ENCODE data around the gene EPHA6.
"Not testable (repeated sequence)": the region's sequence is repeated elsewhere in the genome, so short reads cannot be mapped to it uniquely, and the experiment has no call there.

The EPHA6 gene

GRCh38 chr3:97197083-97197482 is 382.7 kb downstream of the EPHA6 start:
- no peak for DNase-seq

- no peak for DNase-seq
These were observed 383.4 kb downstream of the EPHA6 start for GRCh38 chr3:97197830-97198229.

GRCh38 chr3:97200387-97200786 is 386.0 kb downstream of the EPHA6 start:
- no peak for DNase-seq

- DNase-seq = no peak
These were observed 387.4 kb downstream of the EPHA6 start for GRCh38 chr3:97201814-97202213.

- DNase-seq = no peak
These were observed 414.6 kb downstream of the EPHA6 start for GRCh38 chr3:97228966-97229365.

- no peak for DNase-seq
These were observed 416.1 kb downstream of the EPHA6 start for GRCh38 chr3:97230486-97230885.

GRCh38 chr3:97232393-97233034 is 418.1 kb downstream of the EPHA6 start:
- DNase-seq = no peak

- no peak for DNase-seq
These were observed 420.8 kb downstream of the EPHA6 start for GRCh38 chr3:97235179-97235578.

- DNase-seq = no peak
These were observed 421.4 kb downstream of the EPHA6 start for GRCh38 chr3:97235611-97236315.

- no peak for DNase-seq
These were observed 427.0 kb downstream of the EPHA6 start for GRCh38 chr3:97241417-97241816.

GRCh38 chr3:97245201-97245910 is 431.0 kb downstream of the EPHA6 start:
- no peak for DNase-seq

- no peak for DNase-seq
These were observed 441.7 kb downstream of the EPHA6 start for GRCh38 chr3:97256060-97256459.

GRCh38 chr3:97257942-97258697 is 443.7 kb downstream of the EPHA6 start:
- DNase-seq = no peak

- DNase-seq = no peak
These were observed 444.9 kb downstream of the EPHA6 start for GRCh38 chr3:97259263-97259662.

GRCh38 chr3:97264180-97264579 is 449.8 kb downstream of the EPHA6 start:
- DNase-seq = no peak

GRCh38 chr3:97265237-97266005 is 451.0 kb downstream of the EPHA6 start:
- no peak for DNase-seq

GRCh38 chr3:97269202-97269601 is 454.8 kb downstream of the EPHA6 start:
- DNase-seq = no peak

- DNase-seq = not testable (repeated sequence)
These were observed 462.6 kb downstream of the EPHA6 start for GRCh38 chr3:97276879-97277550.

GRCh38 chr3:97277708-97278107 is 463.3 kb downstream of the EPHA6 start:
- DNase-seq = no peak

- DNase-seq = no peak
These were observed 464.1 kb downstream of the EPHA6 start for GRCh38 chr3:97278506-97278905.

GRCh38 chr3:97291901-97292300 is 477.5 kb downstream of the EPHA6 start:
- DNase-seq = no peak

GRCh38 chr3:97293596-97294131 is 479.3 kb downstream of the EPHA6 start:
- no peak for DNase-seq

Data from CD4-positive, alpha-beta T cell treated with Interleukin-1 beta for 1 hour (primary cell).